Glutamatergic neuron (in vitro differentiated cells): ENCODE data around the gene KRT74. TPM values are rescaled to one million over a fixed set of nuclear protein-coding genes. Genes with fewer than 3 reads are reported as not detected.

Experiments
- DNase-seq: peaks from one replicate; pipeline ENCODE4 v3.0.0; 2022
- H3K27ac Mint-ChIP-seq: one replicate; pipeline ENCODE4 v1.8.0; 2020; ENCODE audit warnings: mild to moderate bottlenecking, mixed read lengths, inconsistent platforms; ENCODE audit not compliant: unreplicated experiment
- H3K27me3 Mint-ChIP-seq: one replicate; pipeline ENCODE4 v1.8.0; 2020; ENCODE audit warnings: mild to moderate bottlenecking, moderate library complexity, mixed read lengths, inconsistent platforms; ENCODE audit not compliant: unreplicated experiment
- H3K36me3 Mint-ChIP-seq: one replicate; pipeline ENCODE4 v1.8.0; 2020; ENCODE audit warnings: mild to moderate bottlenecking, mixed read lengths, inconsistent platforms; ENCODE audit not compliant: unreplicated experiment
- H3K4me1 Mint-ChIP-seq: one replicate; pipeline ENCODE4 v1.8.0; 2020; ENCODE audit warnings: mild to moderate bottlenecking, low read depth, mixed read lengths, inconsistent platforms; ENCODE audit not compliant: unreplicated experiment
- H3K4me3 Mint-ChIP-seq: one replicate; pipeline ENCODE4 v1.8.0; 2020; ENCODE audit warnings: mild to moderate bottlenecking, mixed read lengths, inconsistent platforms; ENCODE audit not compliant: unreplicated experiment
- H3K9me3 Mint-ChIP-seq: one replicate; pipeline ENCODE4 v1.8.0; 2020; ENCODE audit warnings: mild to moderate bottlenecking, moderate library complexity, mixed read lengths, inconsistent platforms; ENCODE audit not compliant: unreplicated experiment
- total RNA-seq: library from RNA; stranded (reverse); fragmentation: NEBNext Ultra II Directional; extraction: Animal tissue kit (Norgen Biotek cat#: 25700); gene quantifications from one replicate; pipeline ENCODE4 v1.2.1, GENCODE V29; 2021; ENCODE audit not compliant: unreplicated experiment
- TF ChIP-seq, protein P1 (sequence below): fragments of 200-600 bp; sonication (generic); IDR thresholded peaks from one replicate; pipeline ENCODE4 v1.5.0; 2021; ENCODE audit not compliant: partially characterized antibody, unreplicated experiment

KRT74 gene
- total RNA-seq, 1 donor from 2014 or later = not detected

DNA sequence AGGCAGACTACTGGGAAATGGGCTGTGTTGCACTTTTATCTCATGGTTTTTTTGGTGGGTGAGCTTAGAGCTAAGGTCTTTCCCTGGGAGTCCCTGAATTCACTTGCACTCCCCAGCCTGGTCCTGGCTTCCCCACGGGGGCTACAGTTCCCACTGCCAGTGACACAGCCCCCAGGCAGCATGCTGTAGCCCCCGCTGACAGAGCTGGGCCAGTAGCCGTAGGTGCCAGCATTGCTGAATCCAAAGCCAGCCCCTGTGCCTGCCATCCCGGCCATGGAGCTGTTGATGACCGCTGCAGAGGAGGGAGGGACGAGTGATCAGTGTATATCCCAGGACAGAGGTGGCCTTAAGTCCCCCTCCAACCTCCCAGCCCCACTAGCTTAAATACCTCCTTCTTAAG lies 34.5 kb upstream of the KRT74 start:
- no peaks in the 10 kb centered on the region for H3K36me3 Mint-ChIP-seq
- H3K9me3 Mint-ChIP-seq = peaks cover 4% of the 10 kb centered on the region
- H3K4me3 Mint-ChIP-seq = no peak overlapping the region
- no peaks in the 10 kb centered on the region for H3K27me3 Mint-ChIP-seq
- H3K27ac Mint-ChIP-seq = no peak overlapping the region
- no peak for DNase-seq
- no peaks in the 10 kb centered on the region for H3K4me1 Mint-ChIP-seq
- TF ChIP-seq, protein P1, sequence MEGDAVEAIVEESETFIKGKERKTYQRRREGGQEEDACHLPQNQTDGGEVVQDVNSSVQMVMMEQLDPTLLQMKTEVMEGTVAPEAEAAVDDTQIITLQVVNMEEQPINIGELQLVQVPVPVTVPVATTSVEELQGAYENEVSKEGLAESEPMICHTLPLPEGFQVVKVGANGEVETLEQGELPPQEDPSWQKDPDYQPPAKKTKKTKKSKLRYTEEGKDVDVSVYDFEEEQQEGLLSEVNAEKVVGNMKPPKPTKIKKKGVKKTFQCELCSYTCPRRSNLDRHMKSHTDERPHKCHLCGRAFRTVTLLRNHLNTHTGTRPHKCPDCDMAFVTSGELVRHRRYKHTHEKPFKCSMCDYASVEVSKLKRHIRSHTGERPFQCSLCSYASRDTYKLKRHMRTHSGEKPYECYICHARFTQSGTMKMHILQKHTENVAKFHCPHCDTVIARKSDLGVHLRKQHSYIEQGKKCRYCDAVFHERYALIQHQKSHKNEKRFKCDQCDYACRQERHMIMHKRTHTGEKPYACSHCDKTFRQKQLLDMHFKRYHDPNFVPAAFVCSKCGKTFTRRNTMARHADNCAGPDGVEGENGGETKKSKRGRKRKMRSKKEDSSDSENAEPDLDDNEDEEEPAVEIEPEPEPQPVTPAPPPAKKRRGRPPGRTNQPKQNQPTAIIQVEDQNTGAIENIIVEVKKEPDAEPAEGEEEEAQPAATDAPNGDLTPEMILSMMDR = no peak

DNA sequence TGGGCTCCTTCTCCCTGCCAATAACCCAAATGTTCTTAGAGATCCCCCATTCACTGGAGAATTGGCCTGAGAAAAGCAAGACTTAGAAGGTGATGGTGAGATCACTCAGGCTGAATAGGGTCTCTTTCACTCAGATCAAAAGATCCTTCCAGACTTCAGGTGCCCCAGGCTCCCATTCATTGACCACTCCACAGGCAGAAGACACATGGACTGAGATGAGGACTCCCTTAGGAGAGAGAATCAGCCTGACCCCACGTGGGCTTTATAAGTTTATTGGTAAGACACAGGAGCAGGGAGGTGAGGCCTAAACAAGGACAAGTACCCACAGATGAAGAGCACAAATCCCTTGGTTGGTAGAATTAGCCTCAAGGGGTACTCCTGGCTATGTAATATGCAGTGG lies 33.7 kb upstream of the KRT74 start:
- peaks cover 3% of the 10 kb centered on the region for H3K9me3 Mint-ChIP-seq
- H3K4me3 Mint-ChIP-seq = no peak overlapping the region
- H3K27ac Mint-ChIP-seq = no peak overlapping the region
- no peaks in the 10 kb centered on the region for H3K36me3 Mint-ChIP-seq
- peaks cover 2% of the 10 kb centered on the region for H3K27me3 Mint-ChIP-seq
- no peak for DNase-seq
- H3K4me1 Mint-ChIP-seq = no peaks in the 10 kb centered on the region
- TF ChIP-seq, protein P1 = no peak

DNA sequence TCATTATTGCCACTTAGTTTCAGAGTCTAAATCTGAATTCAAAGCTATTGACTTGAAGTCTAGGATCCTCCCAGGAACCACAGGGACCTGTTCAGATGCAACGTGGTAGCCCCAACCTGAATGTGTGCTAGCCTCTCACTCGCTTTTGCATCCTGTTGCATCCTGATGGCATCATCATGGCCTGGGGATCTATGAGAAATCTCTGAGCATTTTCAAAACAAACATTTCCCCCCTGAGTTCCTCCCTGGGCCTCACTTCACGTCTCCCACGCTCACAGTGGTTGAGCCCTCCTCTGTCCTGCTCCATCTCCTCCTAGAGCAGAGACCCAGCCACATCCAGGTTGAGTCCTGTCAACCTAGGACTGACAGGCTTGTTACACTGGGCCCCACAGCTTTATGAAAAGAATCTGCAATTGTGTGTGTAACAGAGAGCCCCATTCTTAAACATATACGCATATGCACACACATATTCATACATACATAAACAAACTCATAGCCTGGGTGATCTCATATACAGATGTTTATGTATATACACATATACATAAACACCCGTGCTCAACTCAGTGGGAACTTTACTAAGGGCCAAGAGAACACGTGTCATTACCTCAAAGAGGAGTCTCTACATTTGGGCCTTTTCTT lies 33.1 kb upstream of the KRT74 start:
- peaks cover 2% of the 10 kb centered on the region for H3K27me3 Mint-ChIP-seq
- H3K9me3 Mint-ChIP-seq = peaks cover 3% of the 10 kb centered on the region
- no peak for DNase-seq
- H3K4me3 Mint-ChIP-seq = no peak overlapping the region
- no peaks in the 10 kb centered on the region for H3K36me3 Mint-ChIP-seq
- no peak overlapping the region for H3K27ac Mint-ChIP-seq
- TF ChIP-seq, protein P1 = no peak
- no peaks in the 10 kb centered on the region for H3K4me1 Mint-ChIP-seq

DNA sequence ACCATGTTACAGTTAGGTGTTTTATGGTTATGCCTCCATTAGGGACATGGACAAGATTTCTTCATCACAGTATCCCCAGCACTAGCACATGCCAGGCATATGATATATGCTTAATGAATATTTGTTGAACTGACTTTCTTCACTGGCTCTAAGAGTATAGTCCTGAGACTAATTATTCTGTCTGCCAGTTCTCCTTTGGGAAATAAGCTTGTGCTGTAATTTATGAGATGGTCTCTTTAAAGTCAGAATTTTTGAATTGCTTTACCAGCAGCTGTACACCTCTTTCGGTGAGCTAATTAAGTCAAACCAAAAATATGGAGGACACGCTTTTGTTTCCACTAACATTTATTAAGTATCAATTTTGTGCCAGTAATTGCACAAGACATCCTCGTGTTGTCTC lies 32.5 kb upstream of the KRT74 start:
- Mint-ChIP-seq H3K27me3 (peaks cover 2% of the 10 kb centered on the region), H3K9me3 (peaks cover 3% of the 10 kb centered on the region), H3K27ac (no peak overlapping the region), H3K4me3 (no peak overlapping the region), H3K4me1 (no peaks in the 10 kb centered on the region), H3K36me3 (no peaks in the 10 kb centered on the region)
- TF ChIP-seq, protein P1 = no peak
- no peak for DNase-seq

DNA sequence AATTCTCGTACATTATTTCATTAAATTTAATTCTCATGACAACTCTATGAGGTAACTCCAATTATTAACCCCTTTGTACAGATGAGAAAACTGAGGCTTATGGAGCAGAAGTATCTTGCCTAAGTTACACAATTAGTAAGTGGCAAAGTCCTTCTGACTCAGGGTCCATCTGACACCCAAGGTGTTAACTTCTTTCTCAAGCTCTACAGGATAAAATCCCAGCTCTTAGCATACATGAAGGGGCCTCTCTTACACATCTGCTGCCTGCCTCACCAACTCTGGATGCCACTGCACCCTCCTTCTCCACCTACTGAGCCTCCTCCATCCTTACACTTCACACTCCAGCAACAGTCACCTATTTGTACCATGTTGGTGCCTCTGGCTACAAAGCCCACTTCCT lies 31.9 kb upstream of the KRT74 start:
- H3K4me1 Mint-ChIP-seq = no peaks in the 10 kb centered on the region
- H3K9me3 Mint-ChIP-seq = peaks cover 3% of the 10 kb centered on the region
- TF ChIP-seq, protein P1 = no peak
- H3K27ac Mint-ChIP-seq = no peak overlapping the region
- peaks cover 2% of the 10 kb centered on the region for H3K27me3 Mint-ChIP-seq
- H3K36me3 Mint-ChIP-seq = peaks cover under 1% of the 10 kb centered on the region
- no peak for DNase-seq
- H3K4me3 Mint-ChIP-seq = no peak overlapping the region
